ENCODE results near the gene TEAD4.

TEAD4 gene

DNA sequence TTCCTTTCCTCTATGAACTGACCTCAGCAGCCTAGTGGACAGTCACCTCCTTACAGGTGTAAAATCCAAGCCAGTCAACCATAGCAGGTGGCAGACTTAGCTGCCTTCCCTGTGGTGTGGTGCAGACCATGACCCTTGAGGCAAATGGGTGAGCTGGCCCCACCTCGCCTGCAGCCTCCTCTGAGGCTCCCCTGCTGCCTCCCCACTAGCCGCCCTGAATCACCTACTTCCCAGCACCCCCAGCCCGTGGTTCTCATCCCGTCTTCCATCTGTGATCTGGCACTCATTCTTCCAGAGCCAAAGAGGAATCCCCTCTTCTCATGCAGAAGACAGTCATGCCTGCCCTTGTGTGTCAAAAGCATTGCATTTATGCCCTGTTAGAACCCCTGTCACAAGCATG is 83.6 kb downstream of the TEAD4 start:
- peaks cover 4% of the 10 kb centered on the region for H3K36me3 Mint-ChIP-seq (ENCODE audit: low read depth)
- no peaks in the 10 kb centered on the region for H3K9me3 Mint-ChIP-seq
- peaks cover 6% of the 10 kb centered on the region for H3K27me3 Mint-ChIP-seq (ENCODE audit: low read depth, poor library complexity)
- no peak overlapping the region for H3K4me3 Mint-ChIP-seq
- TF ChIP-seq, protein P1, sequence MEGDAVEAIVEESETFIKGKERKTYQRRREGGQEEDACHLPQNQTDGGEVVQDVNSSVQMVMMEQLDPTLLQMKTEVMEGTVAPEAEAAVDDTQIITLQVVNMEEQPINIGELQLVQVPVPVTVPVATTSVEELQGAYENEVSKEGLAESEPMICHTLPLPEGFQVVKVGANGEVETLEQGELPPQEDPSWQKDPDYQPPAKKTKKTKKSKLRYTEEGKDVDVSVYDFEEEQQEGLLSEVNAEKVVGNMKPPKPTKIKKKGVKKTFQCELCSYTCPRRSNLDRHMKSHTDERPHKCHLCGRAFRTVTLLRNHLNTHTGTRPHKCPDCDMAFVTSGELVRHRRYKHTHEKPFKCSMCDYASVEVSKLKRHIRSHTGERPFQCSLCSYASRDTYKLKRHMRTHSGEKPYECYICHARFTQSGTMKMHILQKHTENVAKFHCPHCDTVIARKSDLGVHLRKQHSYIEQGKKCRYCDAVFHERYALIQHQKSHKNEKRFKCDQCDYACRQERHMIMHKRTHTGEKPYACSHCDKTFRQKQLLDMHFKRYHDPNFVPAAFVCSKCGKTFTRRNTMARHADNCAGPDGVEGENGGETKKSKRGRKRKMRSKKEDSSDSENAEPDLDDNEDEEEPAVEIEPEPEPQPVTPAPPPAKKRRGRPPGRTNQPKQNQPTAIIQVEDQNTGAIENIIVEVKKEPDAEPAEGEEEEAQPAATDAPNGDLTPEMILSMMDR (IDR thresholded peaks at IDR 0.05): no peak
- no peak overlapping the region for H3K27ac Mint-ChIP-seq
- H3K4me1 Mint-ChIP-seq: peaks cover 32% of the 10 kb centered on the region
- DNase-seq: no peak

DNA sequence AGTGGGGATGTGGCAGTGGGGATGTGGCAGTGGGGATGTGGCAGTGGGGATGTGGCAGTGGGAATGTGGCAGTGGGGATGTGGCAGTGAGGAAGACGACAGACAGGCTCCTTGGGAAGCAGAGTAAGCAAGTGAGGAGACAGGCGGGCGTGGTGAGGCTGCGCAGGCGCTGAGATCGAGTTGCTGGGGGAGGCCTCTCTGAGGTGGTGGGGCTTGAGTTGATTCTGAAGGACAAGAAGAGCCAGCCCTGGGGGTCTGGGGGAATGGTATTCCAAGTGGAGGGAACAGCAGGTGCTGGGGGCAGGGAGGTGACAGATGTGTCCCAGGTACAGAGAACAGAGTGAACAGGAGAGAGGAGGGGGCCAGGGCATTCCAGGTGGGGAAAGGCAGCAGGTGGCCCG is 84.2 kb downstream of the TEAD4 start:
- peaks cover 6% of the 10 kb centered on the region for H3K27me3 Mint-ChIP-seq (ENCODE audit: low read depth, poor library complexity)
- no peak overlapping the region for H3K4me3 Mint-ChIP-seq
- H3K4me1 Mint-ChIP-seq: peaks cover 37% of the 10 kb centered on the region
- TF ChIP-seq, protein P1 (IDR thresholded peaks at IDR 0.05): no peak
- DNase-seq: no peak
- H3K27ac Mint-ChIP-seq: no peak overlapping the region
- H3K9me3 Mint-ChIP-seq: no peaks in the 10 kb centered on the region
- peaks cover 4% of the 10 kb centered on the region for H3K36me3 Mint-ChIP-seq (ENCODE audit: low read depth)

DNA sequence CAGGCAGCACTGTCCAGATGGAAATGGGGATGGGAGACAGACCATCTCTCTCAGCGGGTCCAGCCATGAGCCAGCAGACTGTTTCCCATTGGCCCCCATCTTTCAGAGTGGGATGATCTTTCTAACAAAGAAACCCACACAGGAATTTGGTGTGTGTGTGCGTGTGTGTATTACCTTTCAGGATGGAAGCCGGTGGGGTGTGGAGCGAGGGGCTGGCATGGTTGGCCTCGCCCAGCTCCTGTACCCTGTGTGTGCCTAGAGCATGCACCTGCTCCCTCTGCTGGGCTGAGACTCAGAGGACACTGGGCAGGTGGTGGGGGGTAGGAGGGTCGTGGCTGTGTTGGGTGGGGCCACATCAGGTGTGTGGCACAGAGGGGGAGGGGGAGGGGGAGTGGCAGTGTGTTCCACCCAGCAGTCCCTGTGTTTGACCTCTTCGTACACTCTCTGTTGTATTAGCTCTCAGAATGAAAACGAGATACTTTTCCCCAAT is 85.0 kb downstream of the TEAD4 start:
- peaks cover 33% of the 10 kb centered on the region for H3K4me1 Mint-ChIP-seq
- no peak overlapping the region for H3K27ac Mint-ChIP-seq
- H3K4me3 Mint-ChIP-seq: no peak overlapping the region
- H3K36me3 Mint-ChIP-seq (ENCODE audit: low read depth): peaks cover 4% of the 10 kb centered on the region
- TF ChIP-seq, protein P1 (IDR thresholded peaks at IDR 0.05): no peak
- no peaks in the 10 kb centered on the region for H3K9me3 Mint-ChIP-seq
- DNase-seq: no peak
- peaks cover 6% of the 10 kb centered on the region for H3K27me3 Mint-ChIP-seq (ENCODE audit: low read depth, poor library complexity)

DNA sequence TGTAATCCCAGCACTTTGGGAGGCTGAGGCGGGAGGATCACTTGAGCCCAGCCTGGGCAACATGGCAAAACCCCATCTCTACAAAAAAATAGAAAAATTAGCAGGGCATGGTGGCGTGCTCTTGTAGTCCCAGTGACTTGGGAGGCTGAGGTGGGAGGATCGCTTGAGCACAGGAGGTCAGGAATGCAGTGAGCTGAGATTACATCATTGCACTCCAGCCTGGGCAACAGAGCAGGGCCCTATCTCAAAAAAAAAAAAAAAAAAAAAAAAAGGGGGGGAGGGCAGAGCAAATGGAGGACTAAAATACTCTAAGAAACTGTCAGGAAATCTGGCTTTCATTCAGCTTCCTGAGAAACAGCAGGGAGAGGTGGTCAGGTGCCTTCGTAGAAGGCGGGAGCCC is 86.3 kb downstream of the TEAD4 start:
- TF ChIP-seq, protein P1 (IDR thresholded peaks at IDR 0.05): no peak
- Mint-ChIP-seq H3K9me3 (no peaks in the 10 kb centered on the region), H3K36me3 (ENCODE audit: low read depth) (no peaks in the 10 kb centered on the region), H3K4me1 (peaks cover 35% of the 10 kb centered on the region), H3K27me3 (ENCODE audit: low read depth, poor library complexity) (peaks cover 8% of the 10 kb centered on the region), H3K27ac (no peak overlapping the region), H3K4me3 (no peak overlapping the region)
- no peak for DNase-seq

DNA sequence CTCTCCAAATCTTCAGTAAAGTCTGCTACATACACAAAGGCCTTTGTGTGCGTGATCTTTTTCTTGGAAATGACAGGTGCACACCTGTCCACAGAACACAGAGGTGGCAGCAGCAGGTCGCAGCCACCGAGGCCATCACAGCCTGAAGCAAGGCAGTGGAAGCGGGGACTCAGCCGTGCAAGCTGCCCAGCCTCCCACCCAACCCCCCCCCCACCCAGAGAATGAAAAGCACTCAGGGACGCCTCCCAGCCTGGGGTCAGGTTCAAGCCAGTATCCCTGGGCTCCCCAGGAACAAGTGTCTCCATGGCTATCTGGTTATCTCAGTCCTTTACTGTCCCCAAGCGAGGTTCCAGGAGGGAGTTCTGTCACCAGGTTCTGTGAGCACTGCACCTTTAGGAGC is 86.8 kb downstream of the TEAD4 start:
- no peaks in the 10 kb centered on the region for H3K9me3 Mint-ChIP-seq
- H3K4me3 Mint-ChIP-seq: no peak overlapping the region
- no peak overlapping the region for H3K27ac Mint-ChIP-seq
- peaks cover 13% of the 10 kb centered on the region for H3K27me3 Mint-ChIP-seq (ENCODE audit: low read depth, poor library complexity)
- TF ChIP-seq, protein P1 (IDR thresholded peaks at IDR 0.05): no peak
- DNase-seq: no peak
- peaks cover 35% of the 10 kb centered on the region for H3K4me1 Mint-ChIP-seq
- H3K36me3 Mint-ChIP-seq (ENCODE audit: low read depth): no peaks in the 10 kb centered on the region

DNA sequence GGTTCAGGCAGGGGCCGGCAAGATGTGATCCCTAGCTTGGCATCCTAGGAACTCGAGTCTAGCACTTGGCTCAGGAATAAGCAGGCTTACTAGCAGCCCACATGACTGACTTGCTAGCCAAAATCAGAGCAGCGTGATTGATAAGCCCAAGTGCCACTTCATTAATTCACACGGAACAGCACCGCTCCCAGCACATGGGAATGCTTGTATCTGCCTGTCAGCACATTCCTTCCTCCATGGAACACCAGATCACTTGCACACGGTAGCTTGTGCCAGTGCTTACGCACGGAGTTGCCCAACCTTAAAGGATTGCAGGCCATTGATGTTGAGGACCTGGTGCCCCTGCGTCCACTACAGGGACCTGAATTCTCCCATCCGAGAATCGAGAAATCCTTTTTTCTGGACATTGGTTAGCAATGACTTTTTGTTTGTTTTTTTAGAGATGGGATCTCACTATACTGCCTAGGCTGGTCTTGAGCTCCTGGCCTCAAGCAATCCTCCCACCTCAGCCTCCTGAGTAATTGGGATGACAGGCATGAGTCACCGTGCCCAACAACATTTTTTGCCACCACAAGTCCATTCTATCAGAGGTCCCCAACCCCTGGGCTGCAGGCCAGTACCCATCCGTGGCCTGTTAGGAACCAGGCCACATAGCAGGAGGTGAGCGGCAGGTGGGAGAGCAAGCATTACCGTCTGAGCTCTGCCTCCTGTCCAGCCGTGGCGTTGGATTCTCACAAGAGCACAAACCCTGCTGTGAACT is 87.4 kb downstream of the TEAD4 start:
- Mint-ChIP-seq H3K27ac (no peak overlapping the region), H3K36me3 (ENCODE audit: low read depth) (no peaks in the 10 kb centered on the region), H3K4me1 (peaks cover 32% of the 10 kb centered on the region), H3K27me3 (ENCODE audit: low read depth, poor library complexity) (peaks cover 12% of the 10 kb centered on the region), H3K9me3 (no peaks in the 10 kb centered on the region), H3K4me3 (no peak overlapping the region)
- TF ChIP-seq, protein P1 (IDR thresholded peaks at IDR 0.05): no peak
- DNase-seq: no peak

All from nephron progenitor cell (in vitro differentiated cells).